Tibial nerve (tissue), 4 donors: Measurements from ENCODE around the gene OR4E1.
"Not testable (repeated sequence)": the region's sequence is repeated elsewhere in the genome, so short reads cannot be mapped to it uniquely, and the experiment has no call there.

Experiments
- CTCF ChIP-seq, 5 experiments: fragments of 200-600 bp in 3 of 5; fragments of 450-650 bp in 2 of 5; sonication (generic) in 3 of 5; IDR thresholded peaks; one replicate each; pipeline ENCODE4 v1.5.1; 2016 to 2019; ENCODE audit warnings: antibody characterized with exemption in 5 of 5, mild to moderate bottlenecking in 3 of 5, moderate library complexity in 2 of 5
- EP300 ChIP-seq, 2 donors: sonication (generic); formaldehyde crosslinking; IDR thresholded peaks; one replicate each; pipeline ENCODE4 v1.6.1; 2017; ENCODE audit warnings: antibody characterized with exemption in 2 of 2, mild to moderate bottlenecking in 1 of 2
- POLR2A ChIP-seq, 2 donors: fragments of 450-650 bp; IDR thresholded peaks; one replicate each; pipeline ENCODE4 v1.6.1; 2017; ENCODE audit warnings: antibody characterized with exemption in 2 of 2, mild to moderate bottlenecking in 2 of 2, moderate library complexity in 2 of 2

GRCh38 chr14:21697662-21698061 is 24.0 kb upstream of the OR4E1 start:
- TF ChIP-seq CTCF, POLR2A, EP300 (IDR thresholded peaks at IDR 0.05): not testable (repeated sequence)
